ENCODE data around the gene DNAJC18.
"Not testable (repeated sequence)": the region's sequence is repeated elsewhere in the genome, so short reads cannot be mapped to it uniquely, and the experiment has no call there.

DNA sequence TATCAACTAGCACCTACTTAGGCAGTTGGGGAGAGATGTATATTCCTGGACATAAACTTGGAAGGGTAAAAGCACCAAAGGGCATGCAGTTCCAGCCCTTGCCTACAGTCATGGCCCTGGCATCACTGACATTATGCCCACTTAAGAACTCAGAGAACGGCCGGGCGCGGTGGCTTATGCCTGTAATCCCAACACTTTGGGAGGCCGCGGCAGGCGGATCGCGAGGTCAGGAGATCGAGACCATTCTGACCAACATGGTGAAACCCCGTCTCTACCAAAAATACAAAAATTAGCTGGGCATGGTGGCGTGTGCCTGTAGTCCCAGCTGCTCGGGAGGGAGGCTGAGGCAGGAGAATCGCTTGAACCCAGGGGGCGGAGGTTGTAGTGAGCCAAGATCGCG lies 1.1 kb upstream of the DNAJC18 start:
- not testable (repeated sequence) for TF ChIP-seq CTCF, POLR2A (IDR thresholded peaks at IDR 0.05)
